ENCODE results near the gene THRAP3.

THRAP3 gene

GRCh38 chr1:36322041-36322785 is 98.0 kb downstream of the THRAP3 start:
- TF ChIP-seq CTCF (IDR thresholded peaks at IDR 0.05; ENCODE audit: control insufficient read depth, extremely low read depth, insufficient read depth): no peak
- DNase-seq (ENCODE audit: low read depth): no peak
- no peak overlapping the region for H3K4me3 ChIP-seq (ENCODE audit: low read depth, low read length)

- TF ChIP-seq CTCF (IDR thresholded peaks at IDR 0.05; ENCODE audit: control insufficient read depth, extremely low read depth, insufficient read depth): no peak
- no peak for DNase-seq (ENCODE audit: low read depth)
- H3K4me3 ChIP-seq (ENCODE audit: low read depth, low read length): peak overlapping the region; percentile 57
Measured at GRCh38 chr1:36322786-36323635, 98.8 kb downstream of the THRAP3 start.

- TF ChIP-seq CTCF (IDR thresholded peaks at IDR 0.05; ENCODE audit: control insufficient read depth, extremely low read depth, insufficient read depth): no peak
- DNase-seq (ENCODE audit: low read depth): no peak
- peak within 1 kb of the TSS; percentile 57 for H3K4me3 ChIP-seq (ENCODE audit: low read depth, low read length)
Measured at GRCh38 chr1:36323636-36324352, 99.6 kb downstream of the THRAP3 start, which contains the start of gene EVA1B. Gene EVA1B (minus strand): TSS chr1:36323645. CDS start chr1:36323037, 608 bp downstream.

- no peak for DNase-seq (ENCODE audit: low read depth)
- H3K4me3 ChIP-seq (ENCODE audit: low read depth, low read length): peak overlapping the region; percentile 49
- TF ChIP-seq CTCF (IDR thresholded peaks at IDR 0.05; ENCODE audit: control insufficient read depth, extremely low read depth, insufficient read depth): no peak
Measured at GRCh38 chr1:36324353-36324703, 100.1 kb downstream of the THRAP3 start.

- H3K4me3 ChIP-seq (ENCODE audit: low read depth, low read length): no peak overlapping the region
- TF ChIP-seq CTCF (IDR thresholded peaks at IDR 0.05; ENCODE audit: control insufficient read depth, extremely low read depth, insufficient read depth): no peak
- no peak for DNase-seq (ENCODE audit: low read depth)
Measured at GRCh38 chr1:36326499-36326898, 102.3 kb downstream of the THRAP3 start.

- no peak for DNase-seq (ENCODE audit: low read depth)
- TF ChIP-seq CTCF (IDR thresholded peaks at IDR 0.05; ENCODE audit: control insufficient read depth, extremely low read depth, insufficient read depth): no peak
- H3K4me3 ChIP-seq (ENCODE audit: low read depth, low read length): no peak overlapping the region
Measured at GRCh38 chr1:36327421-36328087, 103.3 kb downstream of the THRAP3 start.

All from LNCaP clone FGC (cell line).